ENCODE measurements around the gene TBL1XR1.
"Not testable (repeated sequence)": the region's sequence is repeated elsewhere in the genome, so short reads cannot be mapped to it uniquely, and the experiment has no call there.

The TBL1XR1 gene

GRCh38 chr3:177037241-177037640 lies 160.0 kb downstream of the TBL1XR1 start:
- H3K27ac ChIP-seq (ENCODE audit: low read length), result no peak overlapping the region
- no peak for DNase-seq (ENCODE audit: low read depth, low spot score)
- H3K4me3 ChIP-seq (ENCODE audit: low read length), result no peak overlapping the region
- H3K36me3 ChIP-seq (ENCODE audit: control insufficient read depth, insufficient read depth, low read length), result peaks cover 5% of the 10 kb centered on the region
- H3K27me3 ChIP-seq (ENCODE audit: control insufficient read depth, insufficient read depth, low read length), result no peaks in the 10 kb centered on the region
- H3K4me1 ChIP-seq (ENCODE audit: control insufficient read depth, insufficient read depth, low read length), result no peaks in the 10 kb centered on the region
- no CpG with 5 or more reads among the region's 4 CpGs for WGBS (ENCODE audit: insufficient coverage, insufficient read length)
- no peaks in the 10 kb centered on the region for H3K9me3 ChIP-seq (ENCODE audit: control insufficient read depth, insufficient read depth, low read length)

- peaks cover 5% of the 10 kb centered on the region for H3K36me3 ChIP-seq (ENCODE audit: control insufficient read depth, insufficient read depth, low read length)
Measured at GRCh38 chr3:177035676-177036075, 161.6 kb downstream of the TBL1XR1 start.

GRCh38 chr3:177034832-177035475 lies 162.3 kb downstream of the TBL1XR1 start:
- Histone ChIP-seq H3K27ac (ENCODE audit: low read length) (no peak overlapping the region), H3K4me1 (ENCODE audit: control insufficient read depth, insufficient read depth, low read length) (no peaks in the 10 kb centered on the region), H3K36me3 (ENCODE audit: control insufficient read depth, insufficient read depth, low read length) (peaks cover 5% of the 10 kb centered on the region), H3K9me3 (ENCODE audit: control insufficient read depth, insufficient read depth, low read length) (no peaks in the 10 kb centered on the region), H3K4me3 (ENCODE audit: low read length) (no peak overlapping the region), H3K27me3 (ENCODE audit: control insufficient read depth, insufficient read depth, low read length) (no peaks in the 10 kb centered on the region)
- WGBS (ENCODE audit: insufficient coverage, insufficient read length), result no CpG with 5 or more reads among the region's 3 CpGs
- no peak for DNase-seq (ENCODE audit: low read depth, low spot score)

More at GRCh38 chr3:177035676-177036075, 161.6 kb downstream of the TBL1XR1 start:
- no peaks in the 10 kb centered on the region for H3K27me3 ChIP-seq (ENCODE audit: control insufficient read depth, insufficient read depth, low read length)
- WGBS (ENCODE audit: insufficient coverage, insufficient read length), result no CpG with 5 or more reads among the region's 4 CpGs
- no peaks in the 10 kb centered on the region for H3K4me1 ChIP-seq (ENCODE audit: control insufficient read depth, insufficient read depth, low read length)
- H3K27ac ChIP-seq (ENCODE audit: low read length), result no peak overlapping the region
- DNase-seq (ENCODE audit: low read depth, low spot score), result no peak
- no peak overlapping the region for H3K4me3 ChIP-seq (ENCODE audit: low read length)
- no peaks in the 10 kb centered on the region for H3K9me3 ChIP-seq (ENCODE audit: control insufficient read depth, insufficient read depth, low read length)

- no peak overlapping the region for H3K4me3 ChIP-seq (ENCODE audit: low read length)
- no peak for DNase-seq (ENCODE audit: low read depth, low spot score)
- H3K27me3 ChIP-seq (ENCODE audit: control insufficient read depth, insufficient read depth, low read length), result no peaks in the 10 kb centered on the region
- no peaks in the 10 kb centered on the region for H3K36me3 ChIP-seq (ENCODE audit: control insufficient read depth, insufficient read depth, low read length)
- WGBS (ENCODE audit: insufficient coverage, insufficient read length), result 100% methylated on average over 1 of the region's 3 CpGs
- H3K27ac ChIP-seq (ENCODE audit: low read length), result no peak overlapping the region
- no peaks in the 10 kb centered on the region for H3K4me1 ChIP-seq (ENCODE audit: control insufficient read depth, insufficient read depth, low read length)
- no peaks in the 10 kb centered on the region for H3K9me3 ChIP-seq (ENCODE audit: control insufficient read depth, insufficient read depth, low read length)
Measured at GRCh38 chr3:177026505-177027277, 170.6 kb downstream of the TBL1XR1 start.

- Histone ChIP-seq H3K36me3 (ENCODE audit: control insufficient read depth, insufficient read depth, low read length) (no peaks in the 10 kb centered on the region; the same call in 1 of the 2 replicates), H3K4me1 (ENCODE audit: control insufficient read depth, insufficient read depth, low read length) (0 out of 2 replicates have a peak, but pooled peaks cover 2% of the 10 kb centered on the region), H3K27ac (ENCODE audit: low read length) (no peak overlapping the region), H3K4me3 (ENCODE audit: low read length) (no peak overlapping the region), H3K9me3 (ENCODE audit: control insufficient read depth, insufficient read depth, low read length) (no peaks in the 10 kb centered on the region), H3K27me3 (ENCODE audit: control insufficient read depth, insufficient read depth, low read length) (no peaks in the 10 kb centered on the region)
- WGBS (ENCODE audit: insufficient coverage, insufficient read length), result no CpG with 5 or more reads among the region's 6 CpGs
- DNase-seq (ENCODE audit: low read depth, low spot score), result no peak
Measured at GRCh38 chr3:177015881-177016280, 181.4 kb downstream of the TBL1XR1 start.

- Histone ChIP-seq H3K36me3 (ENCODE audit: control insufficient read depth, insufficient read depth, low read length) (no peaks in the 10 kb centered on the region), H3K27ac (ENCODE audit: low read length) (no peak overlapping the region), H3K27me3 (ENCODE audit: control insufficient read depth, insufficient read depth, low read length) (no peaks in the 10 kb centered on the region), H3K9me3 (ENCODE audit: control insufficient read depth, insufficient read depth, low read length) (no peaks in the 10 kb centered on the region), H3K4me1 (ENCODE audit: control insufficient read depth, insufficient read depth, low read length) (0 out of 2 replicates have a peak, but pooled peaks cover 2% of the 10 kb centered on the region), H3K4me3 (ENCODE audit: low read length) (no peak overlapping the region)
- no peak for DNase-seq (ENCODE audit: low read depth, low spot score)
- WGBS (ENCODE audit: insufficient coverage, insufficient read length), result no CpG with 5 or more reads among the region's 8 CpGs
Measured at GRCh38 chr3:177013681-177014280, 183.5 kb downstream of the TBL1XR1 start.

- Histone ChIP-seq H3K27ac (ENCODE audit: low read length) (no peak overlapping the region), H3K36me3 (ENCODE audit: control insufficient read depth, insufficient read depth, low read length) (no peaks in the 10 kb centered on the region), H3K4me1 (ENCODE audit: control insufficient read depth, insufficient read depth, low read length) (no peaks in the 10 kb centered on the region), H3K9me3 (ENCODE audit: control insufficient read depth, insufficient read depth, low read length) (peaks cover 2% of the 10 kb centered on the region), H3K27me3 (ENCODE audit: control insufficient read depth, insufficient read depth, low read length) (no peaks in the 10 kb centered on the region), H3K4me3 (ENCODE audit: low read length) (no peak overlapping the region)
- no peak for DNase-seq (ENCODE audit: low read depth, low spot score)
Measured at GRCh38 chr3:177005718-177006405, 191.4 kb downstream of the TBL1XR1 start.

GRCh38 chr3:177000159-177000558 lies 197.1 kb downstream of the TBL1XR1 start:
- not testable (repeated sequence) for H3K27ac ChIP-seq (ENCODE audit: low read length); H3K4me1 ChIP-seq (ENCODE audit: control insufficient read depth, insufficient read depth, low read length); H3K9me3 ChIP-seq (ENCODE audit: control insufficient read depth, insufficient read depth, low read length); DNase-seq (ENCODE audit: low read depth, low spot score); H3K27me3 ChIP-seq (ENCODE audit: control insufficient read depth, insufficient read depth, low read length); H3K36me3 ChIP-seq (ENCODE audit: control insufficient read depth, insufficient read depth, low read length); H3K4me3 ChIP-seq (ENCODE audit: low read length)
- WGBS (ENCODE audit: insufficient coverage, insufficient read length), result no CpG with 5 or more reads among the region's 2 CpGs

GRCh38 chr3:176995946-176996345 lies 201.3 kb downstream of the TBL1XR1 start:
- WGBS (ENCODE audit: insufficient coverage, insufficient read length), result no CpG with 5 or more reads among the region's 2 CpGs
- no peaks in the 10 kb centered on the region for H3K27me3 ChIP-seq (ENCODE audit: control insufficient read depth, insufficient read depth, low read length)
- no peak overlapping the region for H3K4me3 ChIP-seq (ENCODE audit: low read length)
- no peak overlapping the region for H3K27ac ChIP-seq (ENCODE audit: low read length)
- DNase-seq (ENCODE audit: low read depth, low spot score), result no peak
- no peaks in the 10 kb centered on the region for H3K9me3 ChIP-seq (ENCODE audit: control insufficient read depth, insufficient read depth, low read length)
- no peaks in the 10 kb centered on the region; the same call in 1 of the 2 replicates for H3K4me1 ChIP-seq (ENCODE audit: control insufficient read depth, insufficient read depth, low read length)
- no peaks in the 10 kb centered on the region for H3K36me3 ChIP-seq (ENCODE audit: control insufficient read depth, insufficient read depth, low read length)
